Measurements from ENCODE around the gene P4HB.

The P4HB gene

DNA sequence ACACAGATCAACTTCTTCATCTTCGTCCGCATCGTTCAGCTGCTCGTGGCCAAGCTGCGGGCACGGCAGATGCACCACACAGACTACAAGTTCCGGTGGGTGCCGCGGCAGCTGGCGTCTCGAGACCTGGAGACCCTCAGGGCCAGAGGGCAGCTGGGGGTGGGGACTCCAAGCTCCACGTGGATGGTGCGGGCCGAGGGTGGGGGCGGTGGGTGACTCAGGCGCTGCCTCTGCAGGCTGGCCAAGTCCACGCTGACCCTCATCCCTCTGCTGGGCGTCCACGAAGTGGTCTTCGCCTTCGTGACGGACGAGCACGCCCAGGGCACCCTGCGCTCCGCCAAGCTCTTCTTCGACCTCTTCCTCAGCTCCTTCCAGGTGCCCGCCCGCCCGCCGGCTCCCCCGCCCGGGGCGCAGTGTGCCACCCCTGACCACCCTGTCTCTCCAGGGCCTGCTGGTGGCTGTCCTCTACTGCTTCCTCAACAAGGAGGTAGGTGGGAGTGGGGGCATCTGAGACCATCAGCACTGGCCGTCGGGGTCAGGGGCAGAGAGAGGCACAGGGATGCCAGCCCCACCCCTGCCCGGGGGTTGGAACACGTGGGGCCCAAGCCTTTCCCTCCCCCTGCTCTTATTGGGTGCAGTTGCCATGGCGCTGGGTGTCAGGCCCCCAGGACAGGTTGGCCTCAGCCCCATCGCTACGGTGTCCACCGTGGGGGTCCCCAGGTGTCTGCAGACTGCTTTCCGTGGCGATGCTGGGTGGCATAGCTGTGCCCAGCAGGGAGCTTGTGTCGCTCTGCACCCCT lies 47.6 kb downstream of the P4HB start:
- no peaks in the 10 kb centered on the region for H3K9me3 ChIP-seq (ENCODE audit: control insufficient read depth, low read length)
- WGBS, 2 experiments (ENCODE audit: insufficient coverage in 2 of 2), result 87 to 90% methylated on average over 38 to 42 of the region's 45 CpGs
- no peak overlapping the region for H3K4me3 ChIP-seq (ENCODE audit: extremely low read depth, insufficient read depth, low read length, poor library complexity, severe bottlenecking)
- H3K36me3 ChIP-seq (ENCODE audit: control insufficient read depth, insufficient read depth, low read length), result no peaks in the 10 kb centered on the region
- no peaks in the 10 kb centered on the region for H3K4me1 ChIP-seq (ENCODE audit: control insufficient read depth, insufficient read depth, low read length, poor library complexity, severe bottlenecking)
- H3K27ac ChIP-seq (ENCODE audit: low read depth, low read length, severe bottlenecking), result no peak overlapping the region

DNA sequence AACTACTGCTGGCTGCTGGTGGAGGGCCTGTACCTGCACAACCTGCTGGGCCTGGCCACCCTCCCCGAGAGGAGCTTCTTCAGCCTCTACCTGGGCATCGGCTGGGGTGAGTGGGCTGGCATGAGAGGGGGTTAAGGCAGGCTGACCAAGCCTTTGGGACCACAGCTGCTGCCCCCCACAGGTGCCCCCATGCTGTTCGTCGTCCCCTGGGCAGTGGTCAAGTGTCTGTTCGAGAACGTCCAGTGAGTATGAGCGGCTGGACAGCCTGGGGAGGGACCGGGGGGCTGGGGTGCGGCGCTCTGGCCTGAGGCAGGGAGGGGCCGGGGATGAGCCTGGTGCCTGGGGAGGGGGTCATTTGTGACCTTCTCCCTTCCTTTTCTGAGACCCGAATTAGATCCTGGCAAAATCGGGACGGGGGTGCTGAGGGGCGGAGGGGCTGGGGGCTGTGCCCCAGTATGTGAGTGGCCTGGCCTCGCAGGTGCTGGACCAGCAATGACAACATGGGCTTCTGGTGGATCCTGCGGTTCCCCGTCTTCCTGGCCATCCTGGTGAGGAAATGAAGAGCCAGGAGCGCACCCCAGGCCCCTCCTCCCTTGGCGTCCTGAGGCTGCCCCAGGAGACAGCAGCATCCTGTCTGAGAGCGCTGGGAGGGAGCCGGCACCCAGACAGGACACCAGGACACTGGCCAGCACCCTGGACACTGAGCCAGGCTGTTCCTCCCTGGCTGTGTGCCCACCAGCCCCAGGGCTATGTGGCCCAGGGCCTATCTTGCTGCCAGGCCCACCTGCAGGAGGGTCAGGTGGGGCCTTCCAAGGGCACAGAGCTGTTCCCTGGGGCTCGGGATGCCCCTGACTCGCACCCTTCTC lies 48.4 kb downstream of the P4HB start:
- Histone ChIP-seq H3K4me3 (ENCODE audit: extremely low read depth, insufficient read depth, low read length, poor library complexity, severe bottlenecking) (no peak overlapping the region), H3K36me3 (ENCODE audit: control insufficient read depth, insufficient read depth, low read length) (no peaks in the 10 kb centered on the region), H3K4me1 (ENCODE audit: control insufficient read depth, insufficient read depth, low read length, poor library complexity, severe bottlenecking) (no peaks in the 10 kb centered on the region), H3K27ac (ENCODE audit: low read depth, low read length, severe bottlenecking) (no peak overlapping the region), H3K9me3 (ENCODE audit: control insufficient read depth, low read length) (no peaks in the 10 kb centered on the region)
- 91 to 95% methylated on average over 17 to 18 of the region's 24 CpGs for WGBS, 2 experiments (ENCODE audit: insufficient coverage in 2 of 2)

DNA sequence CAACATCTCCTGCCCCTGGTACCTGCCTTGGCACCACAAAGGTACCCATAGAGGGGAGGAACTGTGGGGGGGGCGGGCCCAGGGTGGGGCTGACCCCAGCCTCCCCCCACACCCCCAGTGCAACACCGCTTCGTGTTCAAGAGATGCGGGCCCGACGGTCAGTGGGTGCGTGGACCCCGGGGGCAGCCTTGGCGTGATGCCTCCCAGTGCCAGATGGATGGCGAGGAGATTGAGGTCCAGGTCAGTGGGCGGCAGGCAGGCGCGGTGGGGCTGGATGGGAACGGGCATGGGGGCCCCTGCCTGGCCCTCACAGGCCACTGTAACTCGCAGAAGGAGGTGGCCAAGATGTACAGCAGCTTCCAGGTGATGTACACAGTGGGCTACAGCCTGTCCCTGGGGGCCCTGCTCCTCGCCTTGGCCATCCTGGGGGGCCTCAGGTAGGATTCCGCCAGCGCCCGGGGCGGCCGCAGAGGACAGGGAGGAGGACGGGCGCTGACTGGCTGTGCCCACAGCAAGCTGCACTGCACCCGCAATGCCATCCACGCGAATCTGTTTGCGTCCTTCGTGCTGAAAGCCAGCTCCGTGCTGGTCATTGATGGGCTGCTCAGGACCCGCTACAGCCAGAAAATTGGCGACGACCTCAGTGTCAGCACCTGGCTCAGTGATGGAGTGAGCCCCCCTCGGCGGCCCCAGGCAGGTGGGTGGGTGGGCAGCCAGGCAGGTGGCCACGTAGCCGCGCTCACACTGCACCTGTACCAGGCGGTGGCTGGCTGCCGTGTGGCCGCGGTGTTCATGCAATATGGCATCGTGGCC lies 49.2 kb downstream of the P4HB start:
- WGBS, 2 experiments (ENCODE audit: insufficient coverage in 2 of 2), result 89% methylated on average over 32 to 41 of the region's 42 CpGs
- Histone ChIP-seq H3K4me1 (ENCODE audit: control insufficient read depth, insufficient read depth, low read length, poor library complexity, severe bottlenecking) (no peaks in the 10 kb centered on the region), H3K4me3 (ENCODE audit: extremely low read depth, insufficient read depth, low read length, poor library complexity, severe bottlenecking) (no peak overlapping the region), H3K9me3 (ENCODE audit: control insufficient read depth, low read length) (no peaks in the 10 kb centered on the region), H3K36me3 (ENCODE audit: control insufficient read depth, insufficient read depth, low read length) (no peaks in the 10 kb centered on the region), H3K27ac (ENCODE audit: low read depth, low read length, severe bottlenecking) (no peak overlapping the region)

DNA sequence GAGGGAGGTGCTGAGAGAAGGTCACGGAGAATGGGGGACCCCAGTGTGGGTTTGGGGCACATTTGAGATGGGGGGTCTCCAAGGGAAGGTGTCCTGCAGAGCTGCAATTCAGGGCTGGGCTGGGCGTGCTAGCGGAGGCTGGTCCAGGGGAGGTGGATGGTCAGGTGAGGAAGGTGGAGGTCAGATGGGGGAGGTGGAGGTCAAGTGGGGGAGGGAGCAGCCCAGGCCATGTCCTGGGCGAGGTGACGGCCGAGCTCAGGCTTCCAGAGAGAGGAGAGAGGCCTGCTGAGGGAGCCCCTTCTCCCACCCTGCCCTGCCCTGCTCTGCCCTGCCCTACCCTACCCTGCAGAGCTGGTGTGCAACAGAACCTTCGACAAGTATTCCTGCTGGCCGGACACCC lies 49.9 kb downstream of the P4HB start:
- no peaks in the 10 kb centered on the region for H3K4me1 ChIP-seq (ENCODE audit: control insufficient read depth, insufficient read depth, low read length, poor library complexity, severe bottlenecking)

DNA sequence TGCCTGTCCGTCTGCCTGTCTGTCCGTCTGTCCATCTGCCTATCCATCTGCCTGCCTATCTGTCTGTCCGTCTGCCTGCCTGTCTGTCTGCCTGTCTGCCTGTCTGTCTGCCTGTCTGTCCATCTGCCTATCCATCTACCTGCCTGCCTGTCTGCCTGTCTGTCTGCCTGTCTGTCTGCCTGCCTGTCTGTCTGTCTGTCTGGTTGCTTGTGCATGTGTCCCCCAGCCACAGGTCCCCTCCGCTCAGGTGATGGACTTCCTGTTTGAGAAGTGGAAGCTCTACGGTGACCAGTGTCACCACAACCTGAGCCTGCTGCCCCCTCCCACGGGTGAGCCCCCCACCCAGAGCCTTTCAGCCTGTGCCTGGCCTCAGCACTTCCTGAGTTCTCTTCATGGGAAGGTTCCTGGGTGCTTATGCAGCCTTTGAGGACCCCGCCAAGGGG lies 50.8 kb downstream of the P4HB start:
- Histone ChIP-seq H3K9me3 (ENCODE audit: control insufficient read depth, low read length) (no peaks in the 10 kb centered on the region), H3K36me3 (ENCODE audit: control insufficient read depth, insufficient read depth, low read length) (no peaks in the 10 kb centered on the region), H3K27ac (ENCODE audit: low read depth, low read length, severe bottlenecking) (no peak overlapping the region), H3K4me1 (ENCODE audit: control insufficient read depth, insufficient read depth, low read length, poor library complexity, severe bottlenecking) (no peaks in the 10 kb centered on the region), H3K4me3 (ENCODE audit: extremely low read depth, insufficient read depth, low read length, poor library complexity, severe bottlenecking) (no peak overlapping the region)
- WGBS, 2 experiments (ENCODE audit: insufficient coverage in 2 of 2), result 81 to 91% methylated on average over 7 of the region's 7 CpGs

More for the DNA sequence above, 49.9 kb downstream of the P4HB start:
- Histone ChIP-seq H3K36me3 (ENCODE audit: control insufficient read depth, insufficient read depth, low read length) (no peaks in the 10 kb centered on the region), H3K4me3 (ENCODE audit: extremely low read depth, insufficient read depth, low read length, poor library complexity, severe bottlenecking) (no peak overlapping the region), H3K27ac (ENCODE audit: low read depth, low read length, severe bottlenecking) (no peak overlapping the region), H3K9me3 (ENCODE audit: control insufficient read depth, low read length) (no peaks in the 10 kb centered on the region)
- 87 to 95% methylated on average over 3 to 6 of the region's 8 CpGs for WGBS, 2 experiments (ENCODE audit: insufficient coverage in 2 of 2)

DNA sequence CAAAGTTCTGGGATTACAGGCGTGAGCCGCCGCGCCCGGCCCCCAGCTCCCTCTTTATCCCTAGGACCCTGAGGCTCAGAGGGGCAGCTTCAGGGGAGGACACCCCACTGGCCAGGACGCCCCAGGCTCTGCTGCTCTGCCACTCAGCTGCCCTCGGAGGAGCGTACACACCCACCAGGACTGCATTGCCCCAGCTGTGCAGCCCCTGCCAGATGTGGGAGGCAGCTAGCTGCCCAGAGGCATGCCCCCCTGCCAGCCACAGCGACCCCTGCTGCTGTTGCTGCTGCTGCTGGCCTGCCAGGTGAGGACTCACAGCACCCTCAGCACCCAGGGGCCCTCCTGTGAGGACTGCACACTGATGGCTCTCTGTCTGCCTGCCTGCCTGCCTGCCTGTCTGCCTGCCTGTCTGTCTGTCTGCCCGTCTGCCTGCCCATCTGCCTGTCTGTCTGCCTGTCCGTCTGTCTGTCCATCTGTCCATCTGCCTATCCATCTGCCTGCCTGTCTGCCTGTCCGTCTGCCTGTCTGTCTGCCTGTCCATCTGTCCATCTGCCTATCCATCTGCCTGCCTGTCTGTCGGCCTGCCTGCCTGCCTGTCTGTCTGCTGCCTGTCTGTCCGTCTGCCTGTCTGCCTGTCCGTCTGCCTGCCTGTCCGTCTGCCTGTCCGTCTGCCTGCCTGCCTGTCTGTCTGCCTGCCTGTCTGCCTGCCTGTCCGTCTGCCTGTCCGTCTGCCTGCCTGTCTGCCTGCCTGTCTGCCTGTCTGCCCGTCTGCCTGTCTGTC lies 51.4 kb downstream of the P4HB start:
- Histone ChIP-seq H3K9me3 (ENCODE audit: control insufficient read depth, low read length) (no peaks in the 10 kb centered on the region), H3K36me3 (ENCODE audit: control insufficient read depth, insufficient read depth, low read length) (no peaks in the 10 kb centered on the region), H3K4me3 (ENCODE audit: extremely low read depth, insufficient read depth, low read length, poor library complexity, severe bottlenecking) (no peak overlapping the region), H3K27ac (ENCODE audit: low read depth, low read length, severe bottlenecking) (no peak overlapping the region), H3K4me1 (ENCODE audit: control insufficient read depth, insufficient read depth, low read length, poor library complexity, severe bottlenecking) (no peaks in the 10 kb centered on the region)
- WGBS, 2 experiments (ENCODE audit: insufficient coverage in 2 of 2), result 75 to 76% methylated on average over 17 to 20 of the region's 20 CpGs

DNA sequence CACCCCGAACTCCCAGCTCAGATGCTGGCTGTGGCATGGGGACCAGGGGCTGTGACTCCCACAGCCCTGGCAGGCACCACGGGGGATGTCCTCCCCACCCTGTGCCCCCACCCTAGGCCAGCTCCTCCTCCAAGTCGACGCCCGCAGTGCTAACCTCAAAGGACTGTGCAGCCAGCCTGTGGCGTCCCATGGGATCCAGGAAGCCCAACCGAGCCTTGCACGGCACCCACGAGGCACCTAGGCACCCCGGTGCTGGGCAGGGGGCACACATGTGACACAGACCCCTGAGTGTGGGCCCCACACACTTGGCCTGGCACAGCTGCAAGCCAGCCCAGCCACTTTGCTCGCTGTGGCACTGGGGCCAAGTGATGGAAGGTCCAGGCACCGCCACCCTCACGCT lies 52.5 kb downstream of the P4HB start:
- H3K4me1 ChIP-seq (ENCODE audit: control insufficient read depth, insufficient read depth, low read length, poor library complexity, severe bottlenecking), result no peaks in the 10 kb centered on the region
- H3K27ac ChIP-seq (ENCODE audit: low read depth, low read length, severe bottlenecking), result no peak overlapping the region
- H3K4me3 ChIP-seq (ENCODE audit: extremely low read depth, insufficient read depth, low read length, poor library complexity, severe bottlenecking), result no peak overlapping the region
- H3K36me3 ChIP-seq (ENCODE audit: control insufficient read depth, insufficient read depth, low read length), result no peaks in the 10 kb centered on the region
- WGBS, 2 experiments (ENCODE audit: insufficient coverage in 2 of 2), result 80 to 90% methylated on average over 10 to 13 of the region's 13 CpGs
- H3K9me3 ChIP-seq (ENCODE audit: control insufficient read depth, low read length), result no peaks in the 10 kb centered on the region

DNA sequence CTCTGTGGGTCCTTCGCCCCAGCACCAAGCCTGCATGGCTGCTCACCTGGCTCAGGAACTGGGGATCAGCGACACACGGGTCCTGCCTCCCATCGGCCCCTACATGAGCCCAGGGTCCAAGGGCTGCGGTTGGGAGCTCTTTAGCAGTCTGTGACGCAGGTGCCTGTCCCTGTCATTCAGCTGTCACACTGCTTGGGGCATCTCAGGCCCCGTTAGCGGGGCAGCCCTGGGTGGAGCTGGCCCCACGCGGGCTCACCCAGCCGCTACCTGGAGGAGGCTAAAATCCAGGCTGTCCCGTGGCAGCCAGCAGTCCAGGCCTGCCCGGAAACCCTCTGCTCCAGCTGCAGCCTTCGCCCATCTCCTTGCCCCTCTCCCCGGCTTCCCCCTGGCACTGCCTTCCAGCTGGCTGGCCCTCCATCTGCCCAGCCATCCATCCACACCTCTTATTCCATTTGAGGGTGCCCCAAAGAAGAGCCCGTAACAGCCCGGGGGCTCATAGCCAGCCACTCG lies 53.1 kb downstream of the P4HB start:
- no peaks in the 10 kb centered on the region for H3K4me1 ChIP-seq (ENCODE audit: control insufficient read depth, insufficient read depth, low read length, poor library complexity, severe bottlenecking)
- no peak overlapping the region for H3K27ac ChIP-seq (ENCODE audit: low read depth, low read length, severe bottlenecking)
- no peaks in the 10 kb centered on the region for H3K9me3 ChIP-seq (ENCODE audit: control insufficient read depth, low read length)
- H3K36me3 ChIP-seq (ENCODE audit: control insufficient read depth, insufficient read depth, low read length), result no peaks in the 10 kb centered on the region
- no peak overlapping the region for H3K4me3 ChIP-seq (ENCODE audit: extremely low read depth, insufficient read depth, low read length, poor library complexity, severe bottlenecking)
- WGBS, 2 experiments (ENCODE audit: insufficient coverage in 2 of 2), result 72 to 80% methylated on average over 13 to 17 of the region's 18 CpGs

DNA sequence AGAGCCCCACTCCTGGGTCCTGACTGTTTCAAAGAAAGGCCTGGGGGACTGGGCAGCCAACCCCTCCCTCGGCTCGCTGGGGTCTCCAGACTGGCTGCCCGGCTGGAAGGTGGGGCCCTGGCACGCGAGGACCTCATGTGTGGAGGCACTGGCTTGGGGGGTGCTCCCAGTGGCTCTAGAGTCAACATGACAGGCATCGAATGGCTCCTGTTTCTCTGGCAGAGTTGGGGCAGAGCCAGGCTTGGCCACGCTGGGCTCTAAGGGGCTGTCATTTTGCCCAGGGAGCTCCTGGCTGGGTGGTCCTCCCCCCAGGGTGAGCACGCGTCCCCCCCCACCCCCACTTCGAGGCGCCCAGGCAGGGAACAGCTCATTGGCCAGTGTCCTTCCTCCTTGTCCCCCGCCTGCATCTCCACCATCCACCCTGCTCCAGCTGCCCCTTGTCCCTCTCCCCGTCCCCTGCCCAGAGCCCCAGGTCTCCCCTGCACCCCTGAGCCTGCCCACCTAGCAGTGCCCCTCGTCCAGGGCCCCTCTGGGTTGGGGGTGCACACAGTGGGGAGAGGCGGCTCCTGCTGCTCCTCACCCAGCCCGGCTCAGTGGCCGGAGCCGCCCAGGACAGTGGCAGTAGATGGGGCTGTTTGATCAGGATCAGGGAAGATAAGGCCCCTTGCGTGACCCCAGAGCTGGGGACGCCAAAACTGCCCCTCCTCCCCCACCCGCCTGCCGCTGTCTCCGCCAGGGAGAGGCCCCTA lies 53.7 kb downstream of the P4HB start:
- H3K36me3 ChIP-seq (ENCODE audit: control insufficient read depth, insufficient read depth, low read length), result no peaks in the 10 kb centered on the region
- WGBS, 2 experiments (ENCODE audit: insufficient coverage in 2 of 2), result 48 to 58% methylated on average over 12 to 18 of the region's 23 CpGs
- H3K27ac ChIP-seq (ENCODE audit: low read depth, low read length, severe bottlenecking), result no peak overlapping the region
- H3K9me3 ChIP-seq (ENCODE audit: control insufficient read depth, low read length), result no peaks in the 10 kb centered on the region
- no peaks in the 10 kb centered on the region for H3K4me1 ChIP-seq (ENCODE audit: control insufficient read depth, insufficient read depth, low read length, poor library complexity, severe bottlenecking)
- no peak overlapping the region for H3K4me3 ChIP-seq (ENCODE audit: extremely low read depth, insufficient read depth, low read length, poor library complexity, severe bottlenecking)
